RWPE2 (cell line): Measurements from ENCODE around the gene TKTL1.

Source experiments
- ATAC-seq: fragments of 200-7000 bp; cut with Tn5 transposase; 3 replicates; pipeline ENCODE4 v1.9.1; 2021; ENCODE audit warnings: low read depth
- DNase-seq: peaks from one replicate; pipeline ENCODE4 v3.0.0-alpha.2; 2020; ENCODE audit warnings: low spot score
- H3K27ac ChIP-seq: fragments of 450-650 bp; 2 replicates; pipeline ENCODE4 v1.5.1; 2017; ENCODE audit warnings: mild to moderate bottlenecking; ENCODE audit not compliant: poor library complexity, severe bottlenecking
- H3K27me3 ChIP-seq: fragments of 250-450 bp; sonication (Bioruptor Pico); 2 replicates; pipeline ENCODE4 v1.5.1; 2021; ENCODE audit warnings: mild to moderate bottlenecking, moderate library complexity; ENCODE audit not compliant: insufficient read depth, poor library complexity, severe bottlenecking
- H3K36me3 ChIP-seq: fragments of 250-450 bp; sonication (Bioruptor Pico); 2 replicates; pipeline ENCODE4 v1.5.1; 2020; ENCODE audit warnings: low read depth, mild to moderate bottlenecking, moderate library complexity
- H3K4me1 ChIP-seq: fragments of 250-450 bp; sonication (Bioruptor Pico); 2 replicates; pipeline ENCODE4 v1.5.1; 2021; ENCODE audit warnings: mild to moderate bottlenecking, moderate library complexity; ENCODE audit not compliant: insufficient read depth, poor library complexity, severe bottlenecking
- H3K4me3 ChIP-seq: fragments of 250-450 bp; sonication (Bioruptor Pico); 2 replicates; pipeline ENCODE4 v1.5.1; 2021; ENCODE audit warnings: mild to moderate bottlenecking, moderate library complexity; ENCODE audit not compliant: severe bottlenecking
- H3K9me3 ChIP-seq: fragments of 250-450 bp; sonication (Bioruptor Pico); 2 replicates; pipeline ENCODE4 v1.5.1; 2021; ENCODE audit warnings: mild to moderate bottlenecking, moderate library complexity; ENCODE audit not compliant: severe bottlenecking
- TF ChIP-seq, protein P1 (sequence below): fragments of 450-650 bp; IDR thresholded peaks from one replicate; pipeline ENCODE4 v1.5.1; 2017; ENCODE audit warnings: mild to moderate bottlenecking, moderate library complexity; ENCODE audit not compliant: poor library complexity, severe bottlenecking

TKTL1 gene

DNA sequence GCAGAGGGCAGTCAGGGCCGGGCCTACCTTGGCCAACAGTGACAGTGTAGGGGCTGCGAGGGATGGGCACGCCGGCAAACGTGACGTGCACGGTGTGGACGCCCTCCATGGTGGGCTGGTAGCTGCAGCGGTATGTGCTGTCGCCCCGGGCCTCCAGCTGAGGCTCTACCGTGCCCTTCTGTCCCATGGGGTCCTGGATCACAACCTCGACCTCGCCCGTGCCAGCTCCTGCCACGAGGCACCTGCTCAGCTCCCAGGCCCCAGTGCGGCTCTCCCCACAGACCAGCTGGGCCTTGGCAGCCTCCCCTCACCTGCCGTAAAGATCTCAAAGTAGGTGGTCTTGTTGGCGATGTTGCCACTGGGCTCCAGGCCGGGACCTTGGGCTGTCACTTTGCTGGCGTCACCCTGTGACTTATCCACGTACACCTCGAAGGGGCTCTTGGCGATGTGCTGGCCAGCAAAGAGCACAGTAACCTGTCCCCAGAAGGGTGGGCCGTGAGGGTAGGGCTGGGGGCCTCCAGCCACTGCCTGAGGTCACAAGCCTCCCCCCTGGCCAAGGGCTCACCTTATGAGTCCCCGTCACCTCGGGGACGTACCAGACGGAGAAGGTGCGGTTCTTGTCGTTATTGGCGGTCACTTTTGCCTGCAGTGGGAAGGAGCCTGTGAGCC, 70.5 kb downstream of the TKTL1 start:
- H3K27me3 ChIP-seq: no peaks in the 10 kb centered on the region
- TF ChIP-seq, protein P1, sequence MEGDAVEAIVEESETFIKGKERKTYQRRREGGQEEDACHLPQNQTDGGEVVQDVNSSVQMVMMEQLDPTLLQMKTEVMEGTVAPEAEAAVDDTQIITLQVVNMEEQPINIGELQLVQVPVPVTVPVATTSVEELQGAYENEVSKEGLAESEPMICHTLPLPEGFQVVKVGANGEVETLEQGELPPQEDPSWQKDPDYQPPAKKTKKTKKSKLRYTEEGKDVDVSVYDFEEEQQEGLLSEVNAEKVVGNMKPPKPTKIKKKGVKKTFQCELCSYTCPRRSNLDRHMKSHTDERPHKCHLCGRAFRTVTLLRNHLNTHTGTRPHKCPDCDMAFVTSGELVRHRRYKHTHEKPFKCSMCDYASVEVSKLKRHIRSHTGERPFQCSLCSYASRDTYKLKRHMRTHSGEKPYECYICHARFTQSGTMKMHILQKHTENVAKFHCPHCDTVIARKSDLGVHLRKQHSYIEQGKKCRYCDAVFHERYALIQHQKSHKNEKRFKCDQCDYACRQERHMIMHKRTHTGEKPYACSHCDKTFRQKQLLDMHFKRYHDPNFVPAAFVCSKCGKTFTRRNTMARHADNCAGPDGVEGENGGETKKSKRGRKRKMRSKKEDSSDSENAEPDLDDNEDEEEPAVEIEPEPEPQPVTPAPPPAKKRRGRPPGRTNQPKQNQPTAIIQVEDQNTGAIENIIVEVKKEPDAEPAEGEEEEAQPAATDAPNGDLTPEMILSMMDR: no peak
- peak overlapping the region; percentile 97 for H3K27ac ChIP-seq
- no peak overlapping the region for H3K4me3 ChIP-seq
- peaks cover 7% of the 10 kb centered on the region for H3K4me1 ChIP-seq
- DNase-seq: no peak
- H3K36me3 ChIP-seq: peaks cover 90% of the 10 kb centered on the region
- H3K9me3 ChIP-seq: no peaks in the 10 kb centered on the region
- ATAC-seq: no peak

DNA sequence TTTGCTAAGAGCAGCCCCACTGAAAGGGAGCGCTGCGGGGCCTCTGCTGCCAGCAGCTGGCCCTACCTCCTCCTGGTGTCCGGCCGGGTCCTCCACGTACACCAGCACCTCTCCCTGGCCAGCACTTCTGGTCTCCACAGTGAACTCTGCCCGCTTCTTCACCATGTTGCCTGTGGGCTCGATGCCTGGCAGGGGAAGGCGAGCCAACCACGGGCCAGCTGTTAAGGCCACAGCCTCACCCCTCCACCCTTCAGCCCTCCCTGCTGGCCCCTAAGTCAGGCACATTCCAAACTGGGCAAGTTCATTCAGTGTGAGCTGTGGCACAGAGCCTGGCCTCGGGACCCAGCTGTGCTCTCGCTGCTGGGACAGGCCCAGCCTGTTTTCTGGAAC, 71.1 kb downstream of the TKTL1 start:
- TF ChIP-seq, protein P1: no peak
- peak overlapping the region; percentile 97 for H3K27ac ChIP-seq
- peaks cover 7% of the 10 kb centered on the region for H3K4me1 ChIP-seq
- no peak for ATAC-seq
- no peak for DNase-seq
- no peaks in the 10 kb centered on the region for H3K9me3 ChIP-seq
- H3K27me3 ChIP-seq: no peaks in the 10 kb centered on the region
- H3K36me3 ChIP-seq: peaks cover 85% of the 10 kb centered on the region
- no peak overlapping the region for H3K4me3 ChIP-seq

DNA sequence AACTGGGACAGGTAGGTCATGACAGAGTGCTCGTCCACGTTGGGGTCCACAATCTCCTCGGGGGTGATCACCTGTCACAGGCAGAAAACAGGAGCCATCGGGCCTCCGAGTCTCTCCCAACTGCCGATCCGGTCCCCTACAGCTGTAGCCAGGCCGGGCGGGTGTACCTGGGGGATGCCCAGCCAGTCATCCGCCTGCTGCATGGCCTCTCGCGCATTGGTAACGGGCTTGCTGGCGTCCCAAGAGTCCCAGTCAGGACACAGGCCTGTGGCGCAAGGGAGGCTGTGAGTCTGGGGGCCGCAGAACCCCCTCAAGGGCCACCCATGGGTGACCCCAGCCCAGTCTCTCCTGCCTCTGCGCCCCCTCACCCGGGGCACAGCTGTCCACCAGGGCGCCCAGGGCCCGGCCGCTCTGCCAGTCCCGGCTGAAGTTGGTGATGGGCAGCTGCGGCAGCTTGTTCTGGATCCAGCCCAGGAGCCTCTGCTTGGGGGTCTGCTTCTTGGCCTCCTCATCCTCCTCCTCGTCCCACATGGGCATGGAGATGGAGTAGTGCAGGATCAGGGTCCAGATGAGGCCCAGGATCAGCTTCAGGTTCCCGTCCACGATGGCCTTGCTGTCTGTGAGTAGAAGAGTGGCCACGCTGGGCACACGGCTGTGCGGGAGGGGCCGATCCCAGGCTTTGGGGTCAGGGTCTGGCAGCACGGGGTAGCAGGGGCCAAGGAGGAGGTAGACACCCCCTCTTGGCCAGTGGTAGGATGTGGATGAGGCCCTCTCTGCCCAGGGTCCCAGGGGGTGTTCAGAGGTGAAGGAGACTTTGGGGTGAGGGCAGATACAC, 72.1 kb downstream of the TKTL1 start:
- DNase-seq (no peak), ATAC-seq (no peak)
- Histone ChIP-seq H3K4me3 (no peak overlapping the region), H3K27me3 (no peaks in the 10 kb centered on the region), H3K36me3 (peaks cover 75% of the 10 kb centered on the region), H3K27ac (peak overlapping the region; percentile 97), H3K9me3 (no peaks in the 10 kb centered on the region), H3K4me1 (peaks cover 7% of the 10 kb centered on the region)
- TF ChIP-seq, protein P1: no peak

DNA sequence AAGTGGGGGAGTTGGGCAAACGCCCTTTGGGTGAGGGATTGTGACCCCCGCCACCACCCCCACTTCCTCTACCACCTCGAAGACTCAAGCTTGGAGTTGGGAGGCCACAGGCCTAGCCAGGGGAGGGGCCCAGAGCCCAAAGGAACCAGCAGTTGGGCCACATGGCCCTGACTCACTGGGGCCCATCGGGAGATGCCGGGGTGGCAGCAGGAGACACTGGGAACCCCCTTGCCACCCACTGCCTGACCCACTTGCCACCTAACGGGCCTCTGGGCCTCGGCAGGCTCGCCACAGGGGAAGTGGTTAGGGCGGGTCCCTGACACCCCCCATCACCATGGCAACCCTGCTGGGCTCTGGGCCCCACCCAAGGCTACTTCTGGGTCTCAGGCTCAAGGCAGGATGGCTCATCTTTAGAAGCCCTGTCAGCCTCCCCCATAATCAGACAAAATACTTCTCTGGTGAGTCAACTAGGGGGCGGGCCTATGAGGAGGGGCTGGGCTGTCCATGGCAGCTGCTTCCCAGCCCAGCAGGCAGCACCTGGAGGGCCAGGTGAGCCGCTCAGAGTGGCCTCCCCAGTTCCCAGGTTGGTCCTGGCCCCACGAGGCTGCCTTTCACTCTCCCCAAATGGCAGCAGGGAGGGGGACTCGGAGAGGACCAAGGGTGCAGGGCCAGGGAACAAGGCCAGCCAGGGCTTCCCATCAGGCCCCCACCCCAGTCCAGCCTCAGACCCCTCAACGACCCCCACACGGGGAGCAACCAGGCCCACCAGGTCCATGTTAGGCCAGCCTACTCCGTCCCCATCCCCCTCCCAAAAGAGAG, 73.2 kb downstream of the TKTL1 start:
- H3K36me3 ChIP-seq: peaks cover 63% of the 10 kb centered on the region
- peak overlapping the region; percentile 97 for H3K27ac ChIP-seq
- TF ChIP-seq, protein P1: no peak
- H3K27me3 ChIP-seq: no peaks in the 10 kb centered on the region
- ATAC-seq: peak; percentile 47
- H3K4me1 ChIP-seq: peaks cover 14% of the 10 kb centered on the region
- peak overlapping the region; percentile 56 for H3K4me3 ChIP-seq
- DNase-seq: peak; percentile 89
- H3K9me3 ChIP-seq: no peaks in the 10 kb centered on the region
